Measurements from ENCODE around the gene EPHB2.
"Not testable (repeated sequence)": the region's sequence is repeated elsewhere in the genome, so short reads cannot be mapped to it uniquely, and the experiment has no call there.

EPHB2 gene

DNA sequence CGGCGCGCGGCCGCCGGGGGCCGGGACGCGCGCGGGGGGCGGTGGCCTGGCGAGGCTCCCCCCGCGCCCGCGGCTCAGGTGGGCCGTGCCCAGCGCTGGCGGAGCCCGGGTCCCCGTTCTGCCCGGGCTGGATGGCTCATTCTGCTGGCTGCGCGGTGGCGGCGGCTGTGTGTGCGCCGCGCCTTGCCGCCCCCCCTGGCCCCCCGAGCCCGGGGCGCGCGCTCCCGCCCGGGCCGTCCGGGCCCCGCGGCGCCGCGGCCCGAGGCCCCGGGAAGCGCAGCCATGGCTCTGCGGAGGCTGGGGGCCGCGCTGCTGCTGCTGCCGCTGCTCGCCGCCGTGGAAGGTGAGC is at the start of gene EPHB2:
TSS of gene EPHB2 (plus strand) at position 139 of the 349 bp plus-strand sequence. CDS start at position 283, 144 bp downstream.
- DNase-seq: peak; percentile 31

DNA sequence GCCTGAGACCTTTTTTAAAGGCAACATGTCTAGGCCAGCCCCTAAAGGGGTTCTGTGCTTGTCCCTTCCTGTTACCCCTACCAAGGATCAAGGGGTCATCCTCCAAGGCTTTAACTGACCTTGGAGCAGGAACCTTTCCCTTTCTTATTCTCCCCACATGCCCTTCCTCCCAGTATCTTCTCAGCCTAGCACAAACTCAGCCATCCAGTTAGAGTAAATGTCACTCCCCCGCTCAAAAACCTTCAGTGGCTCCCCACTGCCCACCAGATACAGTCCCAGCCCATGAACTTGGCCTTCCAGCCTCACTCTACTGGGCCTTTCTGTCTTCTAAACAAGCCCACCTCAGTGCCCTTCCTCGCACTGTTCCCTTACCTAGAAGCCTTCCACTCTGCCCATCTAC is 48.8 kb upstream of the EPHB2 start:
- DNase-seq: no peak

DNA sequence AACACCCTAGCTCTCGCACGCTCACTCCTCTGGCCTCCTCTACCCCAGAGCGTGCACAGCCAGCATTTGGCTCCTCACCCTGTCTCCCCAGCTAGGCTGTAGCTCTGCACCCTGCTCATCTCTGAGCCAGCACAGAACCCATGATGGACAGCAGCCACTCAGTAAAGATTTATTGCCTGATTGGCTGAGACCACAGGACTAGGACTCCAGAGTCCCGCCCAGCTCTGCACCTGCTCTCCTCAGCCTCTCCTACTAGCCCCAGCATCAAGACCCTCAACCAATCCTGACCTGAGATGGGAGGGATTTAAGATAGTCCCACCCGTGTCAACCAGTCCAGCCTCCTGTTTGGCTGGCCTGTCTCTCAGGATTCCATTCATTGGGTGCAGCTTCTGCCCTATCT is 48.3 kb upstream of the EPHB2 start:
- DNase-seq: peak; percentile 43

DNA sequence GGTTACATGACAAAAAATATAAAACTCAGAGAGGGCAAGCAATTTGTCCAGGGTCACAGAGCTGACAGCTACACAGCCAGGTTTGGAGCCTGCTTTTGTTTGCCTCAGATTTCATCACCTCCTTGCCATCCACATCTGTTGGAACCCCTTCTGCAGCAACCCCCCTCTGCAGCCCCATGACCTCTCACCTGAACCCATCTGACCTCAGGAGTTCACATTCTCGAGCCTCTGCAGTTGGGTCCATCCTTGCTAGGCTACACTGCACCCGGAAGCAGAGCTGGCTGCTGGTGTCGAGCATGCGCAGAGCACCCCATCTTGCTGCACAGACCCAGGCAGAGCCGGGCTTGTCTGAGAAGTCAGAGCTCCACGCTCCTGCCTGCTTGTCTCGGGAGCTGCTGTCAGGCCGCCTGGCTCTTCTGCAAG is 47.6 kb upstream of the EPHB2 start:
- no peak for DNase-seq

DNA sequence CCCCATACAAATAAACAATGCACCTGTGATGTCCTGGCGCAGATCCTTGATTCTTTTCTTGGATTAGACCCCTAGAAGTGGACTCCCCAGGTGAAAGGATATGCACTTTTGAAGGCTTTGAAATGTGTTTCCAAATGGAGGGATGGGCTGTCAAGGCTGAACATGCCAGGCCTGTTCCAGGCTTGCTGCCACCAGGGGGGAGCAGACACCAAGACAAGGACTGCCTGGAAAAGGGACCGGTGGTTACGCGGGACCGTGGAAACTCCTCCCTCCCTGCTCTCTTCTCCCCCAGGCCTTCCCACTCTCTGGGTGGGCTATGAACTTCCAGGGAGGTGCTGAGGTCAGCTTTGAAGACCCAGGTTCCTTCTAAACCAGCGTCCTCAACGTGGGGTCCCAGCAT is 44.9 kb upstream of the EPHB2 start:
- peak; percentile 8 for DNase-seq

DNA sequence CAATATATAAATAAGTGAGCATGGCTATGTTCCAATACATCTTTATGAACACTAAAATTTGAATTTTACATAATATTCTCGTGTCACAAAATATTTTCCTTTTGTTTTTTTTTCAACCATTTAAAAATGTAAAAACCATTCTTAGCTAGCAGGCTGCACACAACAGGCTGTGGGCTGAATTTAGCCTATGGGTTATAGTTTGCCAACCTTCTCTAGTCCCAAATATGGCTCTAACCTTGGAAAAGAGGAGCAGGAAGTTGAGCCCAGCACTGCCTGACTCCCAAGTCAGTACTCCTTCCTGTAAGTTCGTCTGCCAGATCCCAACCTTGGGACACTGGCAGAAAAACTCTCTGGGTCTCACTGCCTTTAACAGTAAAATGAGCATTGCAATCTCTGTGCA is 44.2 kb upstream of the EPHB2 start:
- DNase-seq: no peak

DNA sequence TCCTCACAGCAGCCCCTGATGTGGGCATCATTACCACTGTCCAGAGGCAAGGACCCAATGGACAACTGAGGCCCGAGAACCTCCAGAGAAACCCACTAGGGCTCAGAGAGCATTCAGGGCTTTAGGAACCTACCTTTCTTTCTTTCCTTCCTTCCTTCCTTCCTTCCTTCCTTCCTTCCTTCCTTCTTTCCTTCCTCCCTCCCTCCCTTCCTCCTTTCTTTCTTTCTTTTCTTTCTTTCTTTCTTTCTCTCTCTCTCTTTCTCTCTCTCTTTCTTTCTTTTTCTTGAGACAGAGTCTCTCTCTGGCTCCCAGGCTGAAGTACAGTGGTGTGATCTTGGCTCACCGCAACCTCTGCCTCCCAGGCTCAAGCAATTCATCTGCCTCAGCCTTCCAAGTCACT is 41.8 kb upstream of the EPHB2 start:
- DNase-seq: not testable (repeated sequence)

DNA sequence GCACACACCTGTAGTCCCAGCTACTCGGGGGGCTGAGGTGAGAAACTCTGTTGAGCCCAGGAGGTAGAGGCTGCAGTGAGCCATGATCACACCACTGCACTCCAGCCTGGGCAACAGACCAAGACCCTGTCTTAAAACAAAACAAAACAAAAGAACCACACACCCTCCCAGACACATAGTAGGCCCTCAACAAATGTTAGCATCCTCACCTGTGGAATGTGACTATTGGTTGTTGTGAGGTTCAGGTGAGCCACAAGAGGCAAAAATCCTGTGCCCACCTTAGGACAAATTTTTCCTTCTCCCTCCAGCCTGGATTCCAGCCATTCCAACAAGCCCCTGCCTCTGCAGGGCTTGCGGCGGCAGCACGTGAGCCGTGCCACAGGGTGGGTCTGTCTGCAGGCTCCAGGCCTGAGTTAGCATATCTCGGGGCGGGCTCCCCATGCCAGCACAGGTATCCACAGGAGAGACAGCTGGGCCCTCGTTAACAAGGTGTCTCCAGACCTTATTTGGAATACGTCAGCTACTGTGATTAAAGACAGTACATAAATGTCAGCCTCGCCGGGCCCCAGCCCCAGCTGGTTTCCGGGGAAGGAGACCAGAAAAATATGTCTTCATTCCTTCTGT is 40.2 kb upstream of the EPHB2 start:
- no peak for DNase-seq

DNA sequence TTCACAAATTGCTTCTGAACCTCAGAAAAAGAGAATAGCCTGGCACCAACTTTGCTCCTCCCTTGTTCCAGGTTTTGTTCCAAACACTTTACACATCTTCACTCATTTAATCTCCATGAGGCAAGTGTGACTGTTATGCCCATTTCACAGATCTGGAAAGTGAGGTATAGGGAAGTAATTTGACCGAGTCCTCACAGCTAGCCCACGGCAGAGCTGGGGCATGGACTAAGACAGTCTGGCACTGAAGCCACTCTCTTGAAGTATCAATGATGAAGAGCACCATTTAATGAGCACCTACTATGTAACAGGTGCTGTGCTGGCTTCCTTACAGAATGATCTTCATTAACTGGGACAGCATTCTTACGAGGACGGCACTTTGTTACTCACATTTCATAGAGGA is 38.6 kb upstream of the EPHB2 start:
- DNase-seq: no peak

DNA sequence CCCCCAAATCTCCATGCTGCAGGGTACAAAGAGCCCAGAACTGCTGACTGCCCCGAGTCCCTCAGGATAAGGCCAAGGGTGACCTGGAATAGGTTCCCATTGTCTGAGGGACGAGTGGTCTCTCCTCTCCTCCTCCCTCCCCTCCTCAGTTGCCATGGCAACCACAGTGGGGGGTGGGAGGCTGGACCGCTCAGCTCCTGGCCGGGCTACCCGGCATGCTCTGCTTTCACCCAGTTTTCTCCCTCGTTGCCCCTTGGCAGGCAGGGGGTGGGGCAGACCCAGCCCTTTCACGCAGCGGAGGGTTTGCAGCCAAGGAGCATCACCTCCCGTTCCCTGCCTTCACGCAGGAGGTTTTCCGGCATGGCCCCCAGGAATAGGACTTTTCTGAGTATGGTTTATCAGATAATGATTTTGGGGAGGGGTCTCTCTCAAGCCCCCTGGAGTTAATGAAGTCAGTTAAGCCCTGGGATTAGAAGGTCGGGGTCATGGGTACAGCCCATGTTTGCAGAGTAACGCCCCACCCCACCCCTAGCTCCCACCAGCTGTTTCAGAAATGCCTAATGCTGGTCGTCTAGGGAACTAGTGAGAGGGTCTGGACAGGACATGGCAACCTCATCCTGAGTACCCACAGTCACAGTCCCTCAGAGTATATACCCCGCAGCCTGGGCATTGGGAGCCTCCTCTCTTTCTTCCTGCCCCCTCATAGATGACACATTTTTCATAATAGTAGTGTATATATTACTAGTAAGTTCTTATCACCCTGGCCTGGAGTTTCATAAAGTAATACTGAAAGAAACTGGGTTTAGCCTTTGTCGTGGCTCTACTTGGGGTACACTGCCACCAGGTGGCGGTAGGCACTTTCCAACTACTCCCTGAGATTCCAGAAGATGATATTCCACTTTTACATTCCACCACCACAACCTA is 36.9 kb upstream of the EPHB2 start:
- DNase-seq: peak; percentile 33

DNA sequence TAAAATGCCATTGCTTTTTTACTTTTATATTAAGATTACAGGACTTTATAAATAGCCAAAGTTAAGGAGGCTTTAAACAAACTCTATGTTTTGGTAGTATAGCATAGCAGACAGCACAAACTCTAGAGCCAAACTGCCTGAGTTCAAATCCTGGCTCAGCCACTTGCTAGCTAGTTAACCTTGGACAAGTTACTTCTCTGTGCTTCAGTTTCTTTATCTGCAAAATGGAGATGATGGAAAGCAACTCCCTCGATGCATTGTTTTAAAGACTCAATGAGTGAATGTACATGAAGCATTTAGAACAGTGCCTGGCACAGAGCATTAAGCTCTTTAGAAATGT is 36.3 kb upstream of the EPHB2 start:
- DNase-seq: no peak

DNA sequence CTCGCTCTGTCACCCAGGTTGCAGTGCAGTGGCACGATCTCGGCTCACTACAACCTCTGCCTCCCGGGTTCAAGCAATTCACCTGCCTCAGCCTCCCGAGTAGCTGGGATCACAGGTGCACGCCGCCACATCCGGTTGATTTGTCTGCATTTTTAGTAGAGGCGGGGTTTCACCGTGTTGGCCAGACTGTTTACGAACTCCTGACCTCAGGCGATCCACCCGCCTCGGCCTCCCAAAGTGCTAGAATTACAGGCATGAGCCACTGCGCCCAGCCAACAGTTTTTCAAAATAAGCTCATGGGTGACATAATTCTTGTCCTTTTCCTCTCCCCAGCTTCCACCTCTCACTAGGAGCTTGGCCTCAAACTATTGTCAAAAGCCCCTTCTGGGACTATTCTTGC is 34.5 kb upstream of the EPHB2 start:
- DNase-seq: not testable (repeated sequence)

DNA sequence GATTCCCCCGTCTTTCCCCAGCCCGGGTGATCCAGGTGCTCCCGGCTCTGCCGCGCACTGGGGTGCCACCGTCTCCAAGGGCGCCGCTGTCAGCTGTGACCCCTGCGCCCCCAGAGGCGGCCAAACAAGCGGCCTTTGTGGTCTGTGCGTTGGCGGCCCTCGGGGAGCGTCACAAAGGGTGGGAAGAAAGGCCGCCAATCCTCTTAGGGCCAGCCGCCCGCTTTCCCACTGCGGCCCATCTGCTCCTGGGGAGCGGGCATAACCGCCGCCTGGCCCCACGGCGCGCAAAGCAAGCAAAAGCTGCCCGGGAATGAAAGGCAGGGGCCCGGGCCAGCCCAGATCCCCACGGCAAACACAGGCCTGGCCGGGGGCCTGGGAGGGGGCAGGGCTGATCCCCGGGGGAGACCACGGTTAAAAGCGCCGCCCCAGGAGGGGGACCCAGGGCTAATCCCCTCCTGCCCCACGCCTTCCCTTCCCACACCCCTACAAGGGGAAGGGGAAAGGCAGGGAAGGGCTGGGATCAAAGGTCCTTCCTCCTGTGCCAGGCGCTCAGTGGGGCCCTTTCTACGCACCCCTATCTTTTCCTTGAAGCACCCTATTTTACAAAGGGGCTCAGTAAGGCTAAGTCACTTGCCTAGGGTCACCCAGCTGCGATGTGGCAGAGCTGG is 33.6 kb upstream of the EPHB2 start:
- DNase-seq: no peak

DNA sequence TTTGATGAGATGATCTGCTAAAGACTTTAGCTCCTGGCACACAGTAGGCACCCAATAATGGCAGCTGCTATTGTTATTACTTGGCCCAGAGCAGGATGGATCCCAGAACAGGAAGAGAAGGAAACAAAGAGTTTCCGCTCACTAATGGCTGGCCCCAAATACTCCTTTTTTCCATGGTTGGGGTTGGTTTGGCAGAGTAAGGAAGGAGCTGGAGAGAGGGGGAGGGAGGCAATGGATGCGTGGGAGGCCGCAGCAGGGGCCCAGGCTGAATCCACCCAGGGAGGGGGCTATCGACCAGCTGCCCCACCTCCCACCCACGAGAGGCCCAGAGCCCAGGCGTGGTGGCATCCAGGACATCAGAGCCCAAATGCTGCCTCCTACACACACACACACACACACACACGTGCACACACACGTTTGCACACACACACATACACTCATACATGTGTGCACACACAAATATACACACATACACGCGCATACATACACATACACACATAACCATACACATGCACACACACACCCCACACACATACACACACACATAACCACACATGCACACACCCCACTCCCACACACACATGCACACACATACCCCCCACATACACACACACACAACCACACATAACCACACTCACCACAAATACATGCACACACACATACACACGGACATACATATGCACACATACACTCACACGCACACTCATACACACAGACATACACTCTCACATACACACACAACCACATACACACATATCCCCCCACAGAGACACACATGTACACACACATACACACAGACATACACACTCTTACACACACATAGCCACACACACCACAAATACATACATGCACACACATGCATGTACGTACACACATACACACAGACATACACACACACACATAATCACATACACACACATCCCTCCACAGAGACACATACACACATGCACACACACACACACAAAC is 32.4 kb upstream of the EPHB2 start:
- no peak for DNase-seq

DNA sequence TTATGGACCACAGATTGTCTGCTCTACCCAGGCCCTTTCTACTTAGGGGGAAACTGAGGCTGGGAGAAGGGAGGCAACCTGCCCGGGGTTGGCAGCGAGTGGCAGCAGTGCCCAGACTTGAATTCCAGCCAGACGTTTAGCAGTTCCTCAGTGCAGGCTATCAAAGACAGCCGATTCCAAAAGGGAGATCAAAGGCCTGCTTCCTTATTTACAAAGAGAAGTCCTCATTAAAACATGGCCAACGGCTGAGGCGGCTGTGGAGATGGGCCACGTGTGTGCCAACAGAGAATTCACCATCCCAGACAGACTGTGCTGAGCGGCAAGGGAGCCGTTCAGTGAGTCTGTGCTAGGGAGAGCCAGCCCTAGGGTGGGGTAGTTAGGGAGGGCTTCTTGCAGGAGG is 29.9 kb upstream of the EPHB2 start:
- no peak for DNase-seq

DNA sequence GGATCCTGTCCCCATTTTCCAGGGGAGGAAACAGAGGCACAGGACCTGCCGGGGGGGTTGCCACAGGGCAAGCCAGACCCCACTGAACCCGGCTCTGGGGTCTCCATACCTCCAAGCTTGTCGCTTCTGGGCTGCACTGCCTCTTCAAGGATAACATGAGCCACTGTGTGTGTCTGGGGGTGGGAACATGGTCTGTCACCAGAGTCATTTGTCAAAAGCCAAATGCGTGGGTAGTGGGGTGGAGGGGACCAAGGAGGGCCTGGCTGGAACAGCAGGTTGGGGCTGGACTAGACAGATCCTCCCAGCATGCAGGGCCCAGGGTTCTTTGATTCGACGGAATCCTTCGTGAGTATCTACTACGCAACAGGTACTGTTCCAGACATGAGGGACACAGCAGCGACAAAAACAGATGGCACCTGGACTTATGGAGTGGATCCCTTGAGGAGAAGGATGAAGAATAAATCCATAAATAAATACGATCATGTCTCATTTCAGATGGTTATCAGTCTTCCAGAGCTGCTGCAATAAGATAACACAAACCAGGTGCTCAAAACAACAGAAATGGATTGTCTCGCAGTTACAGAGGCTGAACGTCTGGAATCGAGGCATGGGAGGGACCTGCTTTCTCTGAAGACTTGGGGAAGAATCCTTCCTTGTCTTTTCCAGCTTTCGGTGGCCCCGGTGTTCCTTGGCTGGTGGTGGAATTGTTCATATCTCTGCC is 28.9 kb upstream of the EPHB2 start:
- DNase-seq: no peak

DNA sequence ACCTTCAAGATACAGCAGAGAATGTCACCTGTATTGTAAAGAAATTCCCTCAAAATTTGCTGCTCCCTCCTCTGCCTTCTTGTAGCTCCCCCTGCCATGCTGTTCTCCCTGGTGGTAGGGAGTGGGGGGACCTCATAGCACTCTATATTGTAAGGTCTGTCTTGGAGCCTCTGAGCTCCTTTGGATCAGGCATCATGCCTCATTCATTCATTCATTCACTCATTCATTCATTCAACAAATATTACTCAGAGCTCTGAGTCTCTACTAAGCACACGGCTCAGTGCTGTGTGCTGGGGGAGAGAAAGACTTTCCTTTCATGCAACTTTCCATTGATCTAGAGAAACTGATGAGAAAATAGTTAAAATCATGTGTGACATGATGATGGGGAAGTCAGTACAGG is 27.1 kb upstream of the EPHB2 start:
- no peak for DNase-seq

DNA sequence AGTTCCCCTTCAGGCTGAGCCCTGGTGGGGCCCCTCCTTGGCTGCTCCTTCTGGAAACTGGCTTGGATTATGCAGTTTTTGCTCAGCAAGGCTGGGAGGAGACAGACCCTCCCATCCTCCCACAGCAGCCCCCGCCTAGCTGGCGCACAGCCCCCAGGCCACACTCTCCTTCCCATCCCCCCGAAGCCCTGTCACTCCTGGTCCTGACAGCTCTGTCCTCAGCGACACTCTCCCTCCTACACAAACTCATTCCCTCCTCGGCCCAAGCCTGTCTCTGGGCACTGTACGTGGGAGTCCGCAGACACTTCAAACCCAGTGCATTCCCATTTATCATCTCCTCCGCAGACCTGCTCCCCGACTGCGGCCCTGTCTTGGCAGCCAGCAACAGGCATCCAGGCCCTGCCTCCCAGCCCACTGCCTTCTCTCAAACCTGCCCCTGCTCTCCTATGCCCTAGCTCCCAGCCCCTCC is 25.0 kb upstream of the EPHB2 start:
- no peak for DNase-seq

DNA sequence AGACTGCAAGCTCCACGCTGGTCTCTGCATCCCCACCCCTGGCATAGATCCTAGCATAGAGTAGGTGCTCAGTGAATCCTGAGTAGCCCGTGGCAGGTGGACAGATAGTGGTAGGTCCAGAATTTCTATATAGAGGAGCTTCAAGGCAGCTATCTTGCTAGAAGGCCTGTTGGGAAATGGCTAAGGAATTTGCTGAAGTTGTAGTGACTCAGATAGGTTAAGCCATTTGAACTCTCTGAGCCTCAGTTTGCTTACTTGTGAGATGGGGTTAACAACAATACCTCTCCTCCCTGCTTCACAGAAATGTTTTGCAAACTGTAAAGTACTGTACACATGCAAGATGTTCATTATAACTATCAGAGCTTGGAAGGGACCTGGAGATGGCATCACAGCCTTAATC is 23.4 kb upstream of the EPHB2 start:
- no peak for DNase-seq

DNA sequence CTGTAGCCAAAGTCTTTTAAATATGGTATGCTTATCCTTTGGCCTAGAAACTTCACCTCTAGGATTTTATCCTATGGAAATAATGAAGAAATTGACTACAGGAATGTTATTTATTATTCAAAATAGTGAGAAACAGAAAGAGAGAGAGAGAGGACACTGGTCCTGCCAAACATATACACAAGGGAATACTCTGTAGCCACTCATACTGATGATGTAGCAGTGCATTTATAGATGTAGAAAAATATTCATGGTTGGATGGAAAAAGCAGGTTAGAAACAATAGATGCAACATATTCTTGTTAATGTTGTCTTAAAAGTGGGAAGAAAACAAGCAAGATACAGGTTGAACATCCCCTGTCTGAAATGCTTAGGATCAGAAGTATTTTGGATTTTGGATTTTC is 22.2 kb upstream of the EPHB2 start:
- DNase-seq: no peak

DNA sequence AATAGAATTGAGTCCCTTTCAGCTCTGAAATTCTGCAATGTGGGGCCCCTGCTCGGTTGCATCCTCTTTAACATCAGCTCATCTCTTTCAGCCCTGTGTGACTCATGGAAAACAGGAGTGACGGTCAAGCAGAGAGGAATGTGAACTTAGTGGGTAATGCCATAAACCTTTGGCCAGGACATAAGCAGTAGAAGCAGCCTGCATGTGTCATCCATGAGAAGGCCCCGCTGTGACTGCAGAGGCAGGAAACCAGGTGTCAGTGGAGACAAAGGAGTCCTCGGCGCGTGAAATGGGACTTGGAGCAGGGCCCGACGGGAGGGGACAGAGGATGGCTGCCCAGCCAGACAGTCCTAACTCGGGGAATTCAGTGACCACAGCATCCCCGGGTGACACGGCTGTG is 21.1 kb upstream of the EPHB2 start:
- DNase-seq: peak; percentile 34

Data from NCI-H1436 (cell line).